CD4-positive, CD25-positive, alpha-beta regulatory T cell (primary cell): Measurements from ENCODE around the gene PLTP. TPM values are rescaled to one million over a fixed set of nuclear protein-coding genes. Genes with fewer than 3 reads are reported as not detected.
A peak's percentile ranks its signal among the peaks of the same experiment; 100 is the strongest.

Experiments used
- ATAC-seq, 2 donors: fragments of 150-1000 bp; cut with Tn5 transposase; one replicate each; pipeline ENCODE4 v1.10.0; 2021; ENCODE audit warnings: low read depth in 2 of 2, moderate number of reproducible peaks in 2 of 2, moderate library complexity in 1 of 2
- DNase-seq, 3 donors: peaks; one replicate each; pipeline versions ENCODE4 v3.0.0 to v3.0.0-alpha.2; 2012 to 2022; ENCODE audit warnings: mixed read lengths in 1 of 3
- H3K27ac ChIP-seq: one replicate; pipeline ENCODE4 v1.7.0; 2013; ENCODE audit warnings: mild to moderate bottlenecking, low read length; ENCODE audit not compliant: insufficient read depth, poor library complexity, severe bottlenecking
- H3K27me3 ChIP-seq: one replicate; pipeline ENCODE4 v1.7.0; 2013; ENCODE audit warnings: low read length; ENCODE audit not compliant: control insufficient read depth, insufficient read depth
- H3K36me3 ChIP-seq: one replicate; pipeline ENCODE4 v1.7.0; 2013; ENCODE audit warnings: mild to moderate bottlenecking, low read length, moderate library complexity; ENCODE audit not compliant: control insufficient read depth, insufficient read depth
- H3K4me1 ChIP-seq: 2 replicates; pipeline ENCODE4 v1.7.0; 2013; ENCODE audit warnings: mild to moderate bottlenecking, low read length; ENCODE audit not compliant: insufficient read depth, control insufficient read depth, poor library complexity, severe bottlenecking
- H3K4me3 ChIP-seq: one replicate; pipeline ENCODE4 v1.7.0; 2013; ENCODE audit warnings: low read depth, mild to moderate bottlenecking, low read length, moderate library complexity
- H3K9me3 ChIP-seq, 2 experiments: 1 replicate in 1 of 2; 2 replicates in 1 of 2; pipeline ENCODE4 v1.7.0; 2013; ENCODE audit warnings: low read length in 2 of 2, mild to moderate bottlenecking in 1 of 2, moderate library complexity in 1 of 2; ENCODE audit not compliant: control insufficient read depth in 2 of 2
- H3K27ac Mint-ChIP-seq, 3 donors: one replicate each; pipeline ENCODE4 v1.8.0; 2020 to 2022; ENCODE audit warnings: mild to moderate bottlenecking in 3 of 3, mixed read lengths in 3 of 3, moderate library complexity in 2 of 3
- H3K27me3 Mint-ChIP-seq: one replicate; pipeline ENCODE4 v1.8.0; 2022; ENCODE audit warnings: mild to moderate bottlenecking, mixed read lengths
- H3K36me3 Mint-ChIP-seq: one replicate; pipeline ENCODE4 v1.8.0; 2020; ENCODE audit warnings: mixed read lengths
- H3K4me1 Mint-ChIP-seq, 4 donors: one replicate each; pipeline ENCODE4 v1.8.0; 2020 to 2022; ENCODE audit warnings: mixed read lengths in 4 of 4, mild to moderate bottlenecking in 1 of 4
- H3K4me3 Mint-ChIP-seq, 4 donors: one replicate each; pipeline ENCODE4 v1.8.0; 2020 to 2022; ENCODE audit warnings: mild to moderate bottlenecking in 4 of 4, mixed read lengths in 4 of 4, moderate library complexity in 3 of 4
- H3K9me3 Mint-ChIP-seq, 7 donors: one replicate each; pipeline ENCODE4 v1.8.0; 2020 to 2022; ENCODE audit warnings: mixed read lengths in 7 of 7, mild to moderate bottlenecking in 3 of 7, moderate library complexity in 2 of 7
- polyA plus RNA-seq, 4 donors: library from polyadenylated mRNA; unstranded; fragments of 300-500 nt; fragmentation: Illumina TruSeq; gene quantifications; one replicate each; pipeline ENCODE4 v1.2.3, GENCODE V29; 2021
- total RNA-seq: library from RNA; stranded (reverse); gene quantifications from one replicate; pipeline ENCODE4 v1.2.3, GENCODE V29; 2022

The PLTP gene
- total and polyA plus RNA-seq, 5 donors from 2014 or later, result 0.67 to 4.6 (median 2.1) TPM; not detected in 1

DNA sequence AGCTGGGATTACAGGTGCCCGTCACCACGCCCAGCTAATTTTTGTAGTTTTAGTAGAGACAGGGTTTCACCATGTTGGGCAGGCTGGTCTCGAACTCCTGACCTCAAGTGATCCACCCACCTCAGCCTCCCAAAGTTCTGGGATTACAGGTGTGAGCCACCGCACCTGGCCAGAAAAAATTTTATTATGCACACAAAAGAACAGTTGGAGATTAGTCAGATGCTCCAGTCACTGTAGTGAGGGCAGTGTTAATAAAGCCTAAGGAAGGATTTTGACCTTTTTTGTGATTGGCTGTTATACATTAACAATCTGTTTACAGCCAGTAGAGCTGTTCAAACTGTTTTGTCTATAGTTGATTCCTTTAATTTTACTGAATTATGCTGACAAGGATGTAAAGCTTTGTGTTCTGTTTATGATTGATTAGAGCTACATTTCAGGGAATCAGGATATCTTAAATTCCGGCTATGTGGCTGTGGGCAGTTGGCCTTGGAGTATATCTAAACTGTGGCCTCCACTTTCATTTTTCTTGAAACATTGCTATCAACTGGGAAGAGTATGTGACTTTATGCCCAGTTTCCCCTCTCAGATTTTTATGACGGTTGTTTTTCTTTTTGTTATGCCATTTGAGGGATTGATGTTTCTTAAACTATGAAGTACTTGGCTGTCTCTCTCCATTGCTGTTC, 44.7 kb downstream of the PLTP start:
- Histone ChIP-seq H3K9me3 (no peaks in the 10 kb centered on the region), H3K4me1 (no peaks in the 10 kb centered on the region), H3K4me3 (no peak overlapping the region), H3K27ac (no peak overlapping the region), H3K36me3 (no peaks in the 10 kb centered on the region), H3K27me3 (no peaks in the 10 kb centered on the region)
- H3K9me3 Mint-ChIP-seq, result no peaks in the 10 kb centered on the region
- no peak overlapping the region for H3K4me3 Mint-ChIP-seq
- no peaks in the 10 kb centered on the region for H3K27me3 Mint-ChIP-seq
- DNase-seq (no peak), ATAC-seq (no peak)
- H3K27ac Mint-ChIP-seq, result no peak overlapping the region
- H3K4me1 Mint-ChIP-seq, result peaks cover 2 to 17% (median 6%) of the 10 kb centered on the region in 4 donors
- H3K36me3 Mint-ChIP-seq, result peaks cover 9% of the 10 kb centered on the region

DNA sequence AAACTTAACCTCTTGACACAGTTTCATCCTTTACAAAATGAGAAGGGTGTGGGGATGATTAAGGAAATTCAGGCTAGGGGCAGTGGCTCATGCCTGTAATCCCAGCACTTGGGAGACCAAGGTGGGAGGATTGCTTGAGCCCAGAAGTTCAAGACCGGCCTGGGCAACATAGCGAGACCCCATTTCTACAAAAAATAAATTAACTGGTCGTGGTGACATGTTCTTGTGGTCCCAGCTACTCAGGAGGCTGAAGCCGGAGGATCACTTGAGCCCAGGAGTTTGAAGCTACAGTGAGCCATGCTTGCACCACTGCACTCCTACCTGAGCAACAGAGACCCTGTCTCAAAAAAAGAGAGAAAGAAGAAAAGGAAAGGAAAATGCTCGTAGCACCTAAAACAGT, 45.5 kb downstream of the PLTP start:
- Histone ChIP-seq H3K27me3 (no peaks in the 10 kb centered on the region), H3K9me3 (no peaks in the 10 kb centered on the region), H3K27ac (no peak overlapping the region), H3K4me3 (no peak overlapping the region), H3K4me1 (no peaks in the 10 kb centered on the region), H3K36me3 (no peaks in the 10 kb centered on the region)
- Mint-ChIP-seq H3K4me1 (peaks cover 2 to 17% (median 6%) of the 10 kb centered on the region in 4 donors), H3K9me3 (no peaks in the 10 kb centered on the region), H3K27ac (peak overlapping the region in 1 of 3 donors; percentile 76), H3K27me3 (no peaks in the 10 kb centered on the region), H3K36me3 (peaks cover 9% of the 10 kb centered on the region), H3K4me3 (no peak overlapping the region)
- ATAC-seq (no peak), DNase-seq (no peak)

DNA sequence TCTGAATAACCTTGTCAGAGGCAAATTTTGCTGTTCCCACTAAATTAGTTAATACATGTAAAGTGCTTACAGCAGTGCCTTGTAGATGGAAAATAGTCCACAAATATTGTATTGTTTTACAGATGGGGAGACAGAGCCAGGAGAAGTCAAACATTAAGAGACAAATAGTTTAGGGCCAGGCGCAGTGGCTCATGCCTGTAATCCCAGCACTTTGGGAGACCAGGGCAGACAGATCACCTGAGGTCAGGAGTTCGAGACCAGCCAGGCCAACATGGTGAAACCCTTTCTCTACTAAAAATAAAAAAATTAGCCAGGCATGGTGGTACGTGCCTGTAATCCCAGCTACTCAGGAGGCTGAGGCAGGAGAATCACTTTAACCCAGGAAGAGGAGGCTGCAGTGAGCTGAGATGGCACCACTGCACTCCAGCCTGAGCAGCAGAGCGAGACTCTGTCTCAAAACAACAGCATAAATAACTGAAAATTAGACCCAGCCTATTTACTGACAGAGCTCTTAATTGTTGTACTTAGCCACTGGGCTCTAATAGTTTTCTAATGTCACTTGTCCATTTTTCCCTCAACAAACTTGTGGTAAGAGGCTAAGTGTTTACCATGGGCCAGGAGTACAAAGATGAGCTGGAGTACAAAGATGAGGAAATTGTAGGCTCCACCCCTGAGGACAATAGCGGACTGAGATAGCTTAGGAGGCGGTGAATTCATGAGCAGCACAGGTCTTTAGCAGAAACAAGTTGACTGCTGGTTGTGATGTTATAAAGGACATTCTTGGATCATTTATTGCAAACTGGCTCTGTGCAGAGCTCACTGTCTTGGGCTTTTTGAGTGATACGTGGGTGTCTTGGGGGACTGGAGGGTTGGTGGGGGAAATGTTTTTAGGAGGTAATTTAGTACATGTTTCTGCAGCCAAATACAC, 48.1 kb downstream of the PLTP start:
- Histone ChIP-seq H3K36me3 (no peaks in the 10 kb centered on the region), H3K27me3 (no peaks in the 10 kb centered on the region), H3K4me1 (no peaks in the 10 kb centered on the region), H3K4me3 (no peak overlapping the region), H3K27ac (no peak overlapping the region), H3K9me3 (no peaks in the 10 kb centered on the region)
- ATAC-seq (no peak), DNase-seq (no peak)
- H3K36me3 Mint-ChIP-seq, result peaks cover 9% of the 10 kb centered on the region
- no peak overlapping the region for H3K4me3 Mint-ChIP-seq
- H3K27me3 Mint-ChIP-seq, result no peaks in the 10 kb centered on the region
- H3K27ac Mint-ChIP-seq, result peak overlapping the region in 1 of 3 donors; percentile 80
- no peaks in the 10 kb centered on the region for H3K9me3 Mint-ChIP-seq
- peaks cover 11 to 29% (median 17%) of the 10 kb centered on the region in 4 donors for H3K4me1 Mint-ChIP-seq

DNA sequence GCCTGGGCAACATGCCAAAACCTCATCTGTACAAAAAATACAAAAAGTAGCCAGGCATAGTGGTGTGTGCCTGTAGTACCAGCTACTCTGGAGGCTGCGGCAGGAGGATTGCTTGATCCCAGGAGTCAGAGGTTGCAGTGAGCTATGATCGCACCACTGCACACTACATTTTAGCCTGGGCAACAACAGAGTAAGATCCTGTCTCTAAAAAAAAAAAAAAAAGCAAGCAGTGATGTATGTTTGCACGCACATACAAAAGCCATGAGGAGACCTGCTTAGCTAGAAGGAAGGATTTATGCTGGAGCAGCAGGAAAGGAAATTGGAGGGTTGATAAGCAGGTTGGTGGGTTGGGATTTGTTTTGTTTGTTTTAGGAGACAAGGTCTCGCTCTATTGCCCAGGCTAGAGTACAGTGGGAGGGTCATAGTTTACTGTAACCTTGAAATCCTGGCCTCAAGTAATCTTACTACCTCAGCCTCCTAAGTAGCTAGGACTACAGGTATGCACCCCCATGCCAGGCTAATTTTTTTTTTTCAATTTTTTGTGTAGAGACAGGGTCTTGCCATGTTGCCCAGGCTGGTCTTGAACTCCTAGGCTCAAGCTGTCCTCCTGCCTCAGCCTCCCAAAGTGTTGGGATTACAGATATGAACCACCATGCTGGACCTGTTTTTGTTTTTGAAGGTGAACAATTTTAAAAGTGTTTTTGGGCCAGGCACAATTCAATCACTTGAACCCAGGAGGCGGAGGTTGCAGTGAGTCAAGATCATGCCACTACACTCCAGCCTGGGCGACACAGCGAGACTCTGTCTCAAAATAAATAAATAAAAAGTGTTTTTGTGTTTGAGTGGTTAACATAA, 50.5 kb downstream of the PLTP start:
- Histone ChIP-seq H3K36me3 (no peaks in the 10 kb centered on the region), H3K4me1 (peaks cover 15% of the 10 kb centered on the region), H3K9me3 (no peaks in the 10 kb centered on the region), H3K27me3 (no peaks in the 10 kb centered on the region), H3K27ac (no peak overlapping the region), H3K4me3 (no peak overlapping the region)
- ATAC-seq, result no peak
- no peak for DNase-seq
- Mint-ChIP-seq H3K27me3 (no peaks in the 10 kb centered on the region), H3K9me3 (peaks cover 0 to 2% (median 0%) of the 10 kb centered on the region in 7 donors), H3K27ac (no peak overlapping the region), H3K36me3 (peaks cover 4% of the 10 kb centered on the region), H3K4me1 (peaks cover 15 to 43% (median 29%) of the 10 kb centered on the region in 4 donors), H3K4me3 (no peak overlapping the region)

DNA sequence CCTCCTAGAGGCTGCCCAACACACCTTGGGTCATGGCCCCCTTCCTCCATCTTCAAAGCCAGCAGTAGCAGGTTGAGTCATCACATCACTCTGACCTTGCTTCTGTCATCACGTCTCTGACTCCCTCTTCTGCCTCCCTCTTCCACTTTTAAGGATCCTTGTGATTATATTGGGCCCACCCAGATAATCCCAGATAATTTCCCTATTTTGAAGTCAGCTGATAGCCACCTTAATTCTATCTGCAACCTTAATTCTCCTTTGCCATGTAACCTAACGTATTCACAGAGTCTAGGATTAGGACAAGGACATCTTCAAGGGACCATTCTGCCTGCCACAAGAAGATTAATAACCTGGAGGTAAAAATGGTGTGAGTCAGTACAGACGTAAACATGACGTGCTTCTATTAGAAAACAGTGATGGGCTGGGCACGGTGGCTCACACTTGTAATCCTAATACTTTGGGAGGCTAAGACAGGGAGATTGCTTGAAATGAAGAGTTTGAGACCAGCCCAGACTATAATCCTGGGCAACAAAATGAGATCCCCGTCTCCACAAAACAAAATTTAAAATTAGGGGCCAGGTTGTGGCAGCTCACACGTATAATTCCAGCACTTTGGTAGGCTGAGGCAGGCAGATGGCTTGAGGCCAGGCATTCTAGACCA, 51.3 kb downstream of the PLTP start:
- H3K36me3 ChIP-seq, result no peaks in the 10 kb centered on the region
- no peak for ATAC-seq

DNA sequence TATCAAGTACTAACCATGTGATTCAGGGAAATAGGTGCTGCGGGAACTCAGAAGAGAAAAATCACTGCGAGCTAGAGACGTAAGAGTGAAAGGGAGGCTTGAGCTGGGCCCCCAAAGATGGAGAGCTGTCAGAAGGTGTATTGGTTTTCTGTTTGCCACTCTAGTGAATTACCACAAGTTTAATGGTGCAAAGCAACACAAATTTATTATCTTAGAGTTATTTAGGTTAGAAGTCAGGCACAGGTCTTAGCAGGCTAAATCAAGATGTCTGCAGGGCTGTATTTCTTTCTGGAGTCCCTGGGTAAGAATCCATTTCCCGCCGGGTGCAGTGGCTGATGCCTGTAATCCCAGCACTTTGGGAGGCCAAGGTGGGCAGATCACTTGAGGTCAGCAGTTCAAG, 52.0 kb downstream of the PLTP start:
- Histone ChIP-seq H3K27ac (no peak overlapping the region), H3K27me3 (no peaks in the 10 kb centered on the region), H3K36me3 (peaks cover 2% of the 10 kb centered on the region), H3K9me3 (no peaks in the 10 kb centered on the region), H3K4me3 (no peak overlapping the region), H3K4me1 (peaks cover 30% of the 10 kb centered on the region)
- no peaks in the 10 kb centered on the region for H3K27me3 Mint-ChIP-seq
- peak overlapping the region in 1 of 4 donors; percentile 90 for H3K4me3 Mint-ChIP-seq
- peak overlapping the region in 1 of 3 donors; percentile 5 for H3K27ac Mint-ChIP-seq
- ATAC-seq (no peak), DNase-seq (no peak)
- peaks cover 0 to 2% (median 0%) of the 10 kb centered on the region in 7 donors for H3K9me3 Mint-ChIP-seq
- peaks cover 15 to 50% (median 33%) of the 10 kb centered on the region in 4 donors for H3K4me1 Mint-ChIP-seq
- H3K36me3 Mint-ChIP-seq, result peaks cover 4% of the 10 kb centered on the region

More for the DNA sequence above, 51.3 kb downstream of the PLTP start:
- no peak for DNase-seq
- Mint-ChIP-seq H3K9me3 (peaks cover 0 to 2% (median 0%) of the 10 kb centered on the region in 7 donors), H3K4me1 (peaks cover 15 to 45% (median 32%) of the 10 kb centered on the region in 4 donors), H3K27me3 (no peaks in the 10 kb centered on the region), H3K27ac (no peak overlapping the region), H3K4me3 (peak overlapping the region; percentile 0 to 90 (median 23)), H3K36me3 (peaks cover 4% of the 10 kb centered on the region)
- H3K4me1 ChIP-seq, result peaks cover 22% of the 10 kb centered on the region
- no peaks in the 10 kb centered on the region for H3K9me3 ChIP-seq
- H3K27ac ChIP-seq, result no peak overlapping the region
- H3K4me3 ChIP-seq, result no peak overlapping the region
- H3K27me3 ChIP-seq, result no peaks in the 10 kb centered on the region

DNA sequence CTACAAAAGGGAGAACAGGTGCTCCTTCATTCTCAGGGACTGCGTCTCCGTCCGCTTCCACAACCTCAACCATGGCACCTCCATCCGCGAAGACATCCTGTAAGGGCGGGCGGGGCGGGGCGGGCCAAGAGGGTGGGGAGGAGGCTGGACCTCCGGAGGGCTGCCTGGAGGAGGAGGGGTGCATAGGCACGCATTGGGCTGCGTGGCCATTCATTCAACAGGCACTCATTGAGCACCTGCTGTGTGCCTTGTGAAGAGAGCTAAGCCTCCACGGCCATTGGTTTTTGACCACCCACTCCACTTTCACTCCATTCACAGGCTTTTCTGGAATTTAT, 54.1 kb downstream of the PLTP start:
- Mint-ChIP-seq H3K4me3 (peak overlapping the region; percentile 88 to 99 (median 96)), H3K27ac (peak overlapping the region; percentile 97 to 98 (median 98)), H3K27me3 (no peaks in the 10 kb centered on the region), H3K9me3 (peaks cover 0 to 2% (median 0%) of the 10 kb centered on the region in 7 donors), H3K36me3 (peaks cover 4% of the 10 kb centered on the region), H3K4me1 (peaks cover 15 to 68% (median 36%) of the 10 kb centered on the region in 4 donors)
- no peaks in the 10 kb centered on the region for H3K9me3 ChIP-seq
- peaks cover 39% of the 10 kb centered on the region for H3K4me1 ChIP-seq
- peak overlapping the region; percentile 91 for H3K27ac ChIP-seq
- peak in 1 of 2 donors; percentile 2 for ATAC-seq
- peak in 1 of 3 donors; percentile 76 for DNase-seq
- H3K4me3 ChIP-seq, result peak overlapping the region; percentile 83
- H3K27me3 ChIP-seq, result no peaks in the 10 kb centered on the region
- peaks cover 11% of the 10 kb centered on the region for H3K36me3 ChIP-seq
